Large intestine (tissue), 3 donors: ENCODE results near the gene CMBL. TPM values are rescaled to one million over a fixed set of nuclear protein-coding genes. Genes with fewer than 3 reads are reported as not detected.
"Not testable (repeated sequence)": the region's sequence is repeated elsewhere in the genome, so short reads cannot be mapped to it uniquely, and the experiment has no call there.

Source experiments
- DNase-seq, 2 donors: peaks; one replicate each; pipeline versions ENCODE4 v3.0.0 to v3.0.0-alpha.2; 2013
- H3K27ac ChIP-seq: one replicate; pipeline ENCODE4 v1.5.1; 2013; ENCODE audit warnings: low read length
- H3K27me3 ChIP-seq: 2 replicates; pipeline ENCODE4 v1.6.1; 2013; ENCODE audit warnings: low read length; ENCODE audit not compliant: control insufficient read depth, insufficient read depth
- H3K36me3 ChIP-seq: 2 replicates; pipeline ENCODE4 v1.6.1; 2013; ENCODE audit warnings: low read length; ENCODE audit not compliant: control insufficient read depth, insufficient read depth
- H3K4me1 ChIP-seq: one replicate; pipeline ENCODE4 v1.6.1; 2013; ENCODE audit warnings: low read length; ENCODE audit not compliant: control insufficient read depth, insufficient read depth
- H3K4me3 ChIP-seq: one replicate; pipeline ENCODE4 v1.5.1; 2013; ENCODE audit warnings: low read length
- H3K9me3 ChIP-seq: one replicate; pipeline ENCODE4 v1.6.1; 2013; ENCODE audit warnings: mild to moderate bottlenecking, low read depth, low read length, moderate library complexity; ENCODE audit not compliant: control insufficient read depth
- WGBS: methylation state at CpG from one replicate; pipeline ENCODE4 v1.1.5; 2013; ENCODE audit warnings: low lambda C conversion rate; ENCODE audit not compliant: insufficient coverage; 5-methylcytosine and 5-hydroxymethylcytosine counted together
- polyA plus RNA-seq: library from polyadenylated mRNA; unstranded; fragments of 120-200 nt; gene quantifications from one replicate; pipeline ENCODE4 v1.2.1, GENCODE V29; 2013

Gene CMBL
- polyA plus RNA-seq, 1 donor, result 61.2 TPM

GRCh38 chr5:10261065-10261464, 46.6 kb downstream of the CMBL start:
- no peaks in the 10 kb centered on the region for H3K27me3 ChIP-seq
- H3K36me3 ChIP-seq, result peaks cover 89% of the 10 kb centered on the region
- WGBS, result no CpG with 5 or more reads among the region's 9 CpGs
- no peak for DNase-seq
- no peaks in the 10 kb centered on the region for H3K4me1 ChIP-seq
- no peak overlapping the region for H3K4me3 ChIP-seq
- no peak overlapping the region for H3K27ac ChIP-seq
- no peaks in the 10 kb centered on the region for H3K9me3 ChIP-seq

- WGBS, result no CpG with 5 or more reads among the region's 5 CpGs
Observed at GRCh38 chr5:10259899-10260298, 47.8 kb downstream of the CMBL start.

GRCh38 chr5:10257870-10258269, 49.8 kb downstream of the CMBL start:
- WGBS, result 18% methylated on average over 2 of the region's 8 CpGs
- H3K4me1 ChIP-seq, result no peaks in the 10 kb centered on the region
- H3K36me3 ChIP-seq, result peaks cover 80% of the 10 kb centered on the region
- no peaks in the 10 kb centered on the region for H3K27me3 ChIP-seq
- H3K4me3 ChIP-seq, result no peak overlapping the region
- H3K27ac ChIP-seq, result no peak overlapping the region
- DNase-seq, result no peak
- H3K9me3 ChIP-seq, result no peaks in the 10 kb centered on the region

More at GRCh38 chr5:10259899-10260298, 47.8 kb downstream of the CMBL start:
- Histone ChIP-seq H3K27ac (no peak overlapping the region), H3K4me1 (no peaks in the 10 kb centered on the region), H3K4me3 (no peak overlapping the region), H3K9me3 (no peaks in the 10 kb centered on the region), H3K27me3 (no peaks in the 10 kb centered on the region), H3K36me3 (peaks cover 89% of the 10 kb centered on the region)
- no peak for DNase-seq

- no peaks in the 10 kb centered on the region for H3K27me3 ChIP-seq
- no peak overlapping the region for H3K27ac ChIP-seq
- DNase-seq, result no peak
- peaks cover 7% of the 10 kb centered on the region for H3K4me1 ChIP-seq
- peaks cover 51% of the 10 kb centered on the region for H3K36me3 ChIP-seq
- no peak overlapping the region for H3K4me3 ChIP-seq
- H3K9me3 ChIP-seq, result no peaks in the 10 kb centered on the region
- WGBS, result no CpG with 5 or more reads among the region's 2 CpGs
Observed at GRCh38 chr5:10254686-10255085, 53.0 kb downstream of the CMBL start.

- Histone ChIP-seq H3K27me3 (no peaks in the 10 kb centered on the region), H3K4me3 (no peak overlapping the region), H3K36me3 (peaks cover 38% of the 10 kb centered on the region), H3K4me1 (peaks cover 12% of the 10 kb centered on the region), H3K9me3 (no peaks in the 10 kb centered on the region), H3K27ac (no peak overlapping the region)
- no peak for DNase-seq
- no CpG with 5 or more reads among the region's 3 CpGs for WGBS
Observed at GRCh38 chr5:10253390-10253789, 54.3 kb downstream of the CMBL start.

- H3K27ac ChIP-seq, result no peak overlapping the region
- no peaks in the 10 kb centered on the region for H3K9me3 ChIP-seq
- peaks cover 13% of the 10 kb centered on the region for H3K4me1 ChIP-seq
- peak in 1 of 2 donors; percentile 54 for DNase-seq
- H3K36me3 ChIP-seq, result peaks cover 23% of the 10 kb centered on the region
- no peaks in the 10 kb centered on the region for H3K27me3 ChIP-seq
- WGBS, result 24% methylated on average over 3 of the region's 7 CpGs
- H3K4me3 ChIP-seq, result peak overlapping the region; percentile 91
Observed at GRCh38 chr5:10251405-10251804, 56.3 kb downstream of the CMBL start.

- no peak for DNase-seq
Observed at GRCh38 chr5:10250806-10251276, 56.9 kb downstream of the CMBL start.

GRCh38 chr5:10249948-10250805, 57.5 kb downstream of the CMBL start, which contains the start of gene CCT5:
Gene CCT5, plus strand, starts transcription at chr5:10250280. Its CDS starts 61 bp downstream, at chr5:10250341.
- Histone ChIP-seq H3K36me3 (peaks cover 14% of the 10 kb centered on the region), H3K27ac (peak within 1 kb of the TSS; percentile 81), H3K4me3 (peak within 1 kb of the TSS; percentile 91), H3K27me3 (no peaks in the 10 kb centered on the region), H3K4me1 (peaks cover 13% of the 10 kb centered on the region), H3K9me3 (no peaks in the 10 kb centered on the region)
- no CpG with 5 or more reads among the region's 67 CpGs for WGBS
- DNase-seq, result peak; percentile 96 to 98

More at GRCh38 chr5:10250806-10251276, 56.9 kb downstream of the CMBL start:
- H3K4me3 ChIP-seq, result peak overlapping the region; percentile 91
- 0% methylated on average over 2 of the region's 21 CpGs for WGBS
- H3K27ac ChIP-seq, result peak overlapping the region; percentile 81
- no peaks in the 10 kb centered on the region for H3K27me3 ChIP-seq
- H3K36me3 ChIP-seq, result peaks cover 17% of the 10 kb centered on the region
- H3K9me3 ChIP-seq, result no peaks in the 10 kb centered on the region
- peaks cover 13% of the 10 kb centered on the region for H3K4me1 ChIP-seq

GRCh38 chr5:10248378-10249260, 59.1 kb downstream of the CMBL start:
- no peak for DNase-seq
- Histone ChIP-seq H3K36me3 (peaks cover 7% of the 10 kb centered on the region), H3K4me3 (peak overlapping the region; percentile 91), H3K27me3 (no peaks in the 10 kb centered on the region), H3K9me3 (no peaks in the 10 kb centered on the region), H3K4me1 (peaks cover 13% of the 10 kb centered on the region), H3K27ac (peak overlapping the region; percentile 81)
- 100% methylated on average over 2 of the region's 29 CpGs for WGBS

GRCh38 chr5:10247217-10247616, 60.5 kb downstream of the CMBL start:
- not testable (repeated sequence) for H3K36me3 ChIP-seq, H3K27ac ChIP-seq, DNase-seq, H3K4me3 ChIP-seq, H3K27me3 ChIP-seq, H3K9me3 ChIP-seq
- WGBS, result 90% methylated on average over 2 of the region's 4 CpGs
- H3K4me1 ChIP-seq, result peaks cover 13% of the 10 kb centered on the region
